ENCODE results near the gene RRP1. TPM values are rescaled to one million over a fixed set of nuclear protein-coding genes. Genes with fewer than 3 reads are reported as not detected.

The RRP1 gene
- total RNA-seq, 2 donors from 2014 or later: 9.9 to 27.7 TPM

GRCh38 chr21:43800566-43800965 is 11.2 kb downstream of the RRP1 start:
- intact Hi-C loops (cut with DNase I): no loop called here
- Histone ChIP-seq H3K4me1 (no peaks in the 10 kb centered on the region), H3K4me3 (no peak overlapping the region), H3K27ac (no peak overlapping the region), H3K27me3 (no peaks in the 10 kb centered on the region), H3K36me3 (replicated peaks in 1 of 2; ENCODE audit: insufficient read depth in 1 of 2, low read depth in 2 of 2) (peaks cover 18 to 36% of the 10 kb centered on the region in 2 donors), H3K9me3 (no peaks in the 10 kb centered on the region)
- ATAC-seq: no peak
- no peak for TF ChIP-seq CTCF (IDR thresholded peaks at IDR 0.05)
- no peak for TF ChIP-seq POLR2A (IDR thresholded peaks at IDR 0.05)
- 84 to 94% methylated on average over 13 to 14 of the region's 14 CpGs for WGBS, 2 donors
- DNase-seq: no peak

GRCh38 chr21:43801006-43801783 is 11.8 kb downstream of the RRP1 start:
- H3K4me3 ChIP-seq: no peak overlapping the region
- H3K27ac ChIP-seq: no peak overlapping the region
- no peaks in the 10 kb centered on the region for H3K4me1 ChIP-seq
- TF ChIP-seq CTCF (IDR thresholded peaks at IDR 0.05) (no peak), POLR2A (IDR thresholded peaks at IDR 0.05) (no peak)
- DNase-seq (no peak), ATAC-seq (no peak)
- WGBS, 2 donors: 93 to 95% methylated on average over 41 to 42 of the region's 42 CpGs
- H3K27me3 ChIP-seq: no peaks in the 10 kb centered on the region
- intact Hi-C loops (cut with DNase I): no loop called here
- H3K36me3 ChIP-seq (replicated peaks in 1 of 2; ENCODE audit: insufficient read depth in 1 of 2, low read depth in 2 of 2): peaks cover 18 to 34% of the 10 kb centered on the region in 2 donors
- H3K9me3 ChIP-seq: no peaks in the 10 kb centered on the region

GRCh38 chr21:43802713-43803313 is 13.4 kb downstream of the RRP1 start:
- Histone ChIP-seq H3K4me3 (no peak overlapping the region), H3K9me3 (no peaks in the 10 kb centered on the region), H3K27ac (no peak overlapping the region), H3K36me3 (replicated peaks in 1 of 2; ENCODE audit: insufficient read depth in 1 of 2, low read depth in 2 of 2) (peaks cover 4 to 26% of the 10 kb centered on the region in 2 donors), H3K4me1 (no peaks in the 10 kb centered on the region), H3K27me3 (no peaks in the 10 kb centered on the region)
- ATAC-seq (no peak), DNase-seq (no peak)
- 82 to 89% methylated on average over 14 of the region's 14 CpGs for WGBS, 2 donors
- intact Hi-C loops (cut with DNase I): no loop called here
- no peak for TF ChIP-seq CTCF (IDR thresholded peaks at IDR 0.05)
- TF ChIP-seq POLR2A (IDR thresholded peaks at IDR 0.05): no peak

GRCh38 chr21:43803558-43804300 is 14.4 kb downstream of the RRP1 start:
- no peak for TF ChIP-seq POLR2A (IDR thresholded peaks at IDR 0.05)
- no peak for TF ChIP-seq CTCF (IDR thresholded peaks at IDR 0.05)
- Histone ChIP-seq H3K36me3 (replicated peaks in 1 of 2; ENCODE audit: insufficient read depth in 1 of 2, low read depth in 2 of 2) (peaks cover 0 to 23% of the 10 kb centered on the region in 2 donors), H3K4me3 (no peak overlapping the region), H3K4me1 (no peaks in the 10 kb centered on the region), H3K27me3 (no peaks in the 10 kb centered on the region), H3K27ac (no peak overlapping the region), H3K9me3 (no peaks in the 10 kb centered on the region)
- 87 to 93% methylated on average over 27 to 29 of the region's 33 CpGs for WGBS, 2 donors
- no peak for ATAC-seq
- DNase-seq: no peak
- intact Hi-C loops (cut with DNase I): no loop called here

Measured in body of pancreas (tissue), 4 donors.